Vagina (tissue), 2 donors: ENCODE data around the gene EMCN.

Experiments
- CTCF ChIP-seq, 3 experiments: fragments of 450-650 bp in 2 of 3; fragments of 200-600 bp in 1 of 3; sonication (generic) in 1 of 3; IDR thresholded peaks; one replicate each; pipeline ENCODE4 v1.5.1; 2017 to 2019; ENCODE audit warnings: antibody characterized with exemption in 3 of 3, mild to moderate bottlenecking in 2 of 3, moderate library complexity in 2 of 3
- POLR2A ChIP-seq, 2 donors: fragments of 450-650 bp; IDR thresholded peaks; one replicate each; pipeline ENCODE4 v1.6.1; 2017; ENCODE audit warnings: antibody characterized with exemption in 2 of 2, mild to moderate bottlenecking in 2 of 2, moderate library complexity in 2 of 2
- POLR2AphosphoS5 ChIP-seq, 2 donors: sonication (generic); formaldehyde crosslinking; IDR thresholded peaks; one replicate each; pipeline ENCODE4 v1.9.0; 2017; ENCODE audit warnings: antibody characterized with exemption in 2 of 2, mild to moderate bottlenecking in 2 of 2, low read depth in 1 of 2; ENCODE audit not compliant: insufficient read depth in 1 of 2

- TF ChIP-seq CTCF (IDR thresholded peaks at IDR 0.05) (no peak), POLR2A (IDR thresholded peaks at IDR 0.05) (no peak), POLR2AphosphoS5 (IDR thresholded peaks at IDR 0.05; ENCODE audit: insufficient read depth in 1 of 2, low read depth in 1 of 2) (no peak)
Observed at GRCh38 chr4:100422894-100423293, 94.9 kb downstream of the EMCN start.
